Activated CD4-positive, alpha-beta T cell treated with anti-CD3 and anti-CD28 coated beads, Interleukin-2, Interleukin-4, amounts not matched to agents 100 ng/mL and 50 ng/mL, durations not matched to agents 16 hours and 8 hours (primary cell): ENCODE results near the gene CAMSAP1.
A peak's percentile ranks its signal among the peaks of the same experiment; 100 is the strongest.
"Not testable (repeated sequence)": the region's sequence is repeated elsewhere in the genome, so short reads cannot be mapped to it uniquely, and the experiment has no call there.

Experiments
- DNase-seq: peaks from one replicate; pipeline ENCODE4 v3.0.0-alpha.2; 2020; ENCODE audit warnings: low spot score

The CAMSAP1 gene

GRCh38 chr9:135907431-135908092, at the start of gene CAMSAP1:
Gene CAMSAP1 (minus strand): TSS chr9:135907546. CDS start chr9:135907159, 387 bp downstream.
- DNase-seq, result peak; percentile 94

DNA sequence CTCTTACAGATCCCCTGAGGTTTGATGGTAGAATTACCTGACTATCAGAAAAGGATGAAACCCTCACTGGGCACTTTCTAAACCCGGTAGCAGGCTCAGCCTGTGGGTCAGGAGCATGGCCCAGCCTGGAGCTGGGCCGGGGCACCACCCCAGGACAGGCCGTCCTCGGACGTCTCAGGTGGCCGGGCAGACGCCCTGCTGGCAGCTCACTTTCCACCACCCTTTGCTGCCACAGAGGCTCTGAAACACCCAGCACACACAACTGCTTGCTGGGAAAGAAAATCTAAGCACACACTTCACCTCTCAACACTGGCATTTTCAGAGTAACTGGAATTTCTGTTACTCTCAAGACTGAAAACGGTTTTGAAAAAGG, 49.4 kb upstream of the CAMSAP1 start:
- DNase-seq, result no peak

DNA sequence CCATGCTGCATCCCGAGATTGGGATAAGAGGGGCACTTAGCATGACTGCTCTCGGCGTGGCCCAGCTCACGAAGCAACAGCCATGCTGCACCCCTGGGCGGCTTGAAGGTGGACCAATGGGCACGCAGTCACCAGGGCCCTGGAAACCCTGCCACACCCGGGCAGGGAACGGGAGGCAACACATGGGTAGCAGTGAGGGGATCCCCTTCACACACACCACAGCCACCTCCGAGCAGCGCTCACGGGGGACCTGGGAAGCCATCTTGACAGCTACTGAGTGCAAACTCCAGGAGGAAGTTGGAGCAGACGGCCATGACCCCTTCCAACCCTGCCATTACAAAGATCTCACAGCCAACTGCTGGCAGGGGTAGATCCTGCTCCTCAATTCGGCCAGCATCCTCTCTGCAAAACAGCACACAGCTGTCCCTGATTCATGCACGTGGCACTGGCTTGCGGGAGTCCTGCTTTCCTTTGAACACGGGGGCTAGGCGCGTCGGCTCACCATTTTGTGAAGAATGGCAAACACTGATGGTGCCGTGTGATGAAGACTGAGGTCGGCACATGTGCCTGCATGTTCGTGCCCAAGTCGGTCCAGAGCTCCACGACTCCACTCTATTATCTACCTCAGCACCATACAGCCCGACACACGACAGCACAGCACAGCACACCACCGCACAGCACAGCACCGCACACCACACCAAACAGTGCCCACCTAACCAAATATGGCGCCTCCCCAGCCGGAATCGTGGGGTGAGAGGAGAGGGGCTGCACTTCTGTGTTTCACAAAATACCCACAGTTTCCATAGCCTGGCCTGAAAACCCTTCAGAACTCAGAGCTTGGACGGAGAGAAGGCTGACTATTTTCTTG, 48.8 kb upstream of the CAMSAP1 start:
- DNase-seq, result no peak

DNA sequence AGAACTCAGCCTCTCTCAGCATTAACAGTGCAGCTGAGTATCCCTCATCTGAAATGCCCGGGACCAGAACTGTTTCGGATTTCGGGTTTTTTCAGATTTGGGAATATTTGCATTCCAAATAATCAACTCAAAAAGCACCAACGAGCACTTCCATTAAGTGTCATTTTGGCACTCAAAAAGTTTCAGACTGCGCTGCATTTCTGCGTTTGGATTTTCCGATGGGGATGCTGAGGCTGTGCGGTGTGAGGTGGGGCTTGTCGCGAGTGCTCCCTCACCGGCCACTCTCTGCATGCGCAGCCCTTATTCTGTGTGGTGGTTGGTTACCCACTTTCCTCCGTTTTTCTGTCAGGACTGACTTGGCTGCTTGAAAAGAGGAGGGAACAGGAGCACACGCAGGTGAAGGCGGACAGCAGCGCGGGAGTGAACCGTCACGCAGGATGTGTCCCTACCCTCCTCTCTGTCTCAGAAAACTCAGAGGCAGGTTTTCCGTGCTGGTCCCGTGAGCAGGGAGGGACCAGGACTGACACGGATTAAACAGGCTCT, 45.4 kb upstream of the CAMSAP1 start:
- no peak for DNase-seq

- no peak for DNase-seq
These were observed 44.7 kb upstream of the CAMSAP1 start for GRCh38 chr9:135951889-135952663.

DNA sequence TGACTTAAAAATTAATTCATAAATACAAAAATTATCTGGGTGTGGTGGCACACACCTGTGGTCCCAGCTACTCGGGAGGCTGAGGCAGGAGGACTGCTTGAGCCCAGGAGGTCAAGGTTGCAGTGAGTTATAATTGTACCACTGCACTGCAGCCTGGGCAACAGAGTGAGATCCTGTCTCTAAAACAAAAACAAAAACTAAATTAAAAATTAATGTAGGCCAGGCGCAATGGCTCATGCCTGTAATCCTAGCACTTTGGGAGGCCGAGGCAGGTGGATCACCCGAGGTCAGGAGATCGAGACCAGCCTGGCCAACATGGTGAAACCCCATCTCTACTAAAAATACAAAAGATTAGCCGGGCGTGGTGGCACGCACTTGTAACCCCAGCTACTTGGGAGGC, 44.0 kb upstream of the CAMSAP1 start:
- DNase-seq, result not testable (repeated sequence)

GRCh38 chr9:135950841-135951240, 43.5 kb upstream of the CAMSAP1 start:
- not testable (repeated sequence) for DNase-seq

GRCh38 chr9:135950135-135950682, 42.9 kb upstream of the CAMSAP1 start:
- DNase-seq, result no peak

DNA sequence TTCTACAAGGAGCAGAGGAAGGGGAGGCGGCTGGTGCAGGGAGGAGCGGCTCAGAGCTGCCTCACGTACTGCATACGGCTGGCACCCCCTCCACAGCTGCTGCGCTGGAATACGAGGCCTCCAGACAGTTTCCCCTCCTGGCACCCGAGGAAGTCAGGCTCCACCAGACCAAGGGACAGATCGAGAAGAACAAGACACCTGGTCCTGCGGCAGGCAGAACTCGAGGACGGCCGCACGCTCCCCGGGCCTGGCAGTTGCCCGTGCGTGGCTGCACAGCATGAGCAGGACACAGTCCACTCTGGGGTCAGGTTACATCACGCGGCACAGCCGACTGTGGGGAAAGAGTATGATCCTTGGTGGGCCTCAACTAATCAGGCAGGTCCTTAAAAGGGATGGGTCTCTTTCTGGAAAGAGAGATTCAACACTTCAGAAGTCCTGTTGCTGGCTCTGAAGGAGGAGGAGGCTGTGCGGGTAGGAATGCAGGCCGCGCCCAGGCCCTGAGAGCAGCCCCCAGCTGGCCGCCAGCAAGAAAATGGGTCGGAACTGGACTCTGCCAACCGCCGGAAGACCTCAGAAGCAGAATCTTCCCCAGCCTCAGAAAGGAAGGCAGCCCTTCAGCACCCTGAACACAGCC, 42.3 kb upstream of the CAMSAP1 start:
- DNase-seq, result no peak

GRCh38 chr9:135948968-135949367, 41.6 kb upstream of the CAMSAP1 start:
- DNase-seq, result no peak

- no peak for DNase-seq
These were observed 41.1 kb upstream of the CAMSAP1 start for GRCh38 chr9:135948446-135948845.

DNA sequence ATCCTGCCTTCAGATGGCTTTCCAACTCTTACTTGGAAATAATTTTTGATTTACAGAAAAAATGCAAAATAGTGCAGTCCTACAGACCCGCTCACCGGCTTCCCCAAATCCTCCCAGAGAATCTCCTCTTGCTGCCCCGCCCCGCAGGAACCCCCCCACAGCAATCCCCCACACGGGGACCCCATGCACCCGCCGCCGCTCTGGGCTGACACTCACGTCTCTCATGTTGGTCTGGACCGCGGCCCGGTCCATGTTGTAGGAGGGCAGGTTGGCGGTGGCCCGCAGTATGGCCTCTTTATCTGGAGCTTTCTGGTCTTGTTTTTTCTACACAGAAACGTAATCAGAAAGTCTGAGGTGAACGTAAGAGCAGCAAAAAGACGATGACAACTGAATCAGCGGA, 40.2 kb upstream of the CAMSAP1 start:
- DNase-seq, result no peak

GRCh38 chr9:135947105-135947504, 39.8 kb upstream of the CAMSAP1 start:
- not testable (repeated sequence) for DNase-seq

DNA sequence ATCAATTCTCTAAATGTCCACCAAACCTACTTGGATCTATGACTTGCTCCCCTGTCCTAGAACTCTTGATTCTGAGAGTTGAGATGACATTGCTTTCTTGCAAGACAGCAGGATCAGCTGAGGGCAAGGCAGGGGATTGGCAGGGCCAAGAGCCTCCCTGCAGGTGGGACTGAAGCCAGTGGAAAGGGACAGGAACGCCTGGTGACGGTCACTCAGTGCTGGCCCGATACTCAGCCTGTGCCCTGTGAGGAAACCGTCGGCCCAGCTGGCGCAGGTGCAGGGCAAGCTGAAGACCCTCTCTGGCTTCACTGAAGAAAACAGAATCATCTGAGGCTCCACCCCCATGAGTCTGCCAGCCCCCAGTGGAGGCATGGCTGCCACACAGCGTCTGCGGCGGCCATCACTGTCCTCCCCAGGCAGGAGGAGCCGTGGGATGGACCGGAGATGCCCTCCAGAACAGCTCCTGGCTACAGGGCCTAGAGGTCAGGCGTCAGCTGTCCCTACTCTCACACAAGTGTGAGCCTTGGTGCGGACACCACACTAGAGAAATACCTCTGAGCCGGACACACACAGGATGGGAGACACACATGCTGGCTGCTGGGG, 39.1 kb upstream of the CAMSAP1 start:
- DNase-seq, result no peak

GRCh38 chr9:135945969-135946368, 38.6 kb upstream of the CAMSAP1 start:
- no peak for DNase-seq

DNA sequence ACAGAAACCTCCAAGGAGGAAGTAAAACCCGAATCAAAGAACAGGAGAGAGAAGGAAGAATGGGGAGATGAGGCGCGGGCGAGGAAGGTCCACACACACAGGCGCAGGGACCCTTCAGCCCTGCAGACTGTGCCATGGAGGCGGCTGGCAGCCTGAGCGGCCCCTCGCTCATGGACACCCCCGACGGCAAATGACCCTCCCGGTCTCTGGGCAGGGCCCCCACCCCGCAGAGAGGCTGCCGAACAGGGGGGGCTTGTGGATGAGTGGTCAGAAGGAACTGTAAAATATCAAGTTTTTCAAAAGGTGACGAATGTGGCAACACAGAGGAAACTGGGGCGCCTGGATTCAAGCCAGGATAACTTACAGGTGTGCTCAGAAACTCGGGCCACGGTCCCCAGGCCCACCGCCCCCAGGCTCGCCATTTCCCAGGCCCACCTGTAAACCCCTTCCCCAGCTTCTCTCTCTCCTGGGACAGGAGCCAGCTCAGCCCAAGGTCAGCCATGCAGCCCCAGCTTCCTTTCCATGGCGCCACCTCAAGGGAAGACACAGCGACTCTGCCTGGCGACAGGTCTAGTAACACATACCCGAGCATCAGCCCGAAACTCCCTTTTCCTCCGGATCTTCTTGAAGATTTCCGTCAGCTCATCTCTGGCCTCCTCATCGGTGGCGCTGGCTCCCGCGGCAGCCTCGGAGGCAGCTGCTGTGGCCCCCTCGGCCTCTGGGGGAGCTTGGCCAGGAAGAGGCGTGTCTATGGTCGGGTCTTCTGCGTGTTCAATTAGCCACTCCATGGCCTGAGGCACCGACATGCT, 37.3 kb upstream of the CAMSAP1 start:
- DNase-seq, result no peak

DNA sequence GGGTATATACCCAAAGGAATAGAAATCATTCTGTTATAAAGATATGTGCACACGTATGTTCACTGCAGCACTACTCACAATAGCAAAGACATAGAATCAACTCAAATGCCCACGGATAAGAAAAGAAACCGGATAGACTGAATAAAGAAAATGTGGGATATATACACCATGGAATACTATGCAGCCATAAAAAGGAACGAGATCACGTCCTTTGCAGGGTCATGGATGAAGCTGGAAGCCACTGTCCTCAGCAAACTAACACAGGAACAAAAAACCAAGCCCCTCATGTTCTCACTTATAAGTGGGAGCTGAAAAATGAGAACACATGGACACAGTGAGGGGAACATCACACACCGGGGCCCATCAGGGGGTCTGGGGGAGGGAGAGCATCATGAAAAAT, 36.3 kb upstream of the CAMSAP1 start:
- DNase-seq, result not testable (repeated sequence)

DNA sequence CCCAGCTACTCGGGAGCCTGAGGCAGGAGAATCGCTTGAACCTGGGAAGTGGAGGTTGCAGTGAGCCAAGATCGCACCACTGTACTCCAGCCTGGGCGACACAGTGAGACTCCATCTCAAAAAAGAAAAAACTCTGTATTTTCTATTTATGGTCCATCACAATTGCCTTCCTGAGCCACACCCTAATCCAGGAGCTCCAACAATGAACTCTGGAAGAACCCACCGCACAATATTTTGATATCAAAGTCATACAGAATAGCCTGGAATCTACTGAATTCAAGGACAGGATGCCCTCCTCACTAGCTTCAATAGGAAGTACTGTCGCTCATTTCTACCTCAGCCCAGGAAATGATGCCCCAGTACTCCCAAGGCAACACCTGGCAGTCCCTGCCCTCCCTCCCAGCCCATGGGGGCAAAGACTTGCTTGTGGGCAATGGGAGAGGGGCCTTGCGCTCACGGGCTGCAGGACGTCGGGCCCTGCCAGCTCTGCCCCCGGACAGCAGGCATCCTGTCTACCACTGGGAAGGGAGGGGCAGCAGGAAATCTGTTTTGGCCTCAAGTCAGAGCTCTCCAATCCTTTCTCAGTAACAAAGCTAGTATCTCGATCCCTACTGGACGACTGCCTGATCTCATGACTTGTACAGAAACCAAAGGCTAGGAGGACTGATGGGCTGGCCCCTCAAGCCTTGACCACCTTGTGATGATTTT, 34.1 kb upstream of the CAMSAP1 start:
- DNase-seq, result no peak
